ENCODE measurements around the gene E2F6.
"Not testable (repeated sequence)": the region's sequence is repeated elsewhere in the genome, so short reads cannot be mapped to it uniquely, and the experiment has no call there.

Gene E2F6

DNA sequence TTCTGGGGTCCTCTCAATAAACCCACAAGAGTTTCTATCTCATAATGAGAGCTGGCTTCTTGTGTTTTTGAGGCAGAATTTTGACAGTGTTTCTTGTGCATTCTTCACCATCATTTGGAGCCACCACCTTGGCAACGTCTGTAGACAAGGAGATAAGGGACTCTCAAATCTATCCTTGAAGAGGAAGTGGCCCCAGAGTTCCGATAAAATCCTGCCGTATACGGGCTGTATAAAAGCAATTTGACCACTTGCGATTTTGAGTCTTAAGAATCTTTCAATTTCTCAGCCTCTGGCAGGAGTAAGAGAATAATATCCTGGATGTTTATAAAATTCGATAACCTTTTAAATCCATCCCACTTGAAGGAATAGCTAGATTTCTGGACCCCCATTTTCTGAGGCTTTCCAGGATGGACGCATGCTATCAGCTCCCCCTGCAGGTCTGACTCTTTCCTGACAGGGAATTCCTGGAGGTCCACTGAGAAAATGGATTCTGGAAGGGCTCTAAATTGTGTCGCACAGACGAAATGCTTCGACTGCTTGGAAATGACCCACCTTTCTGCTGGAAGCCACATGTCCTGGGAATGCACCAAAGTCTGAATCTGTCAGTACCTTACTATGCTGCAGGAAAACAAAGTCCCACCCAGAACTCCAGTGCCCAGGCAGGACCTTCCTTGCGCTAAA is 54.1 kb downstream of the E2F6 start:
- DNase-seq: peak; percentile 67

DNA sequence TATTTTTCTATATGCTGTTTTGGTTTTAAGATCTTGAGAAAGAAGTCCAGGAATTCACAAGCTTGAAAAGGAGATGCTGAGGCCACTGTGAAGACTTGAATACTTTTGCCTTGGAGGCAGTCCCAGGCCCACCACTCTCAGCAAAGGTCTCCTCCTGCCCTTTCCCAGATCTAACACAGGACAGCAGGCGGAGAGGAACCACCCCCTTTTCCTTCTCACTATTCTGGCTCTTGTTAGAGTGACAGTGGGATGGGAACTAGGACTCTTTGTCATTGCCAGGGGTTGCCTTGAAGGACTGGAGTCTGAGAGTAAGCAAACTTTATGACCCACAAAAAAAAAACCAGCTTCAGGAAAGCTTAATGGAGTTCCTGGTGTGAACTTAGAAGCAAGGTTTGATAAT is 54.7 kb downstream of the E2F6 start:
- no peak for DNase-seq

DNA sequence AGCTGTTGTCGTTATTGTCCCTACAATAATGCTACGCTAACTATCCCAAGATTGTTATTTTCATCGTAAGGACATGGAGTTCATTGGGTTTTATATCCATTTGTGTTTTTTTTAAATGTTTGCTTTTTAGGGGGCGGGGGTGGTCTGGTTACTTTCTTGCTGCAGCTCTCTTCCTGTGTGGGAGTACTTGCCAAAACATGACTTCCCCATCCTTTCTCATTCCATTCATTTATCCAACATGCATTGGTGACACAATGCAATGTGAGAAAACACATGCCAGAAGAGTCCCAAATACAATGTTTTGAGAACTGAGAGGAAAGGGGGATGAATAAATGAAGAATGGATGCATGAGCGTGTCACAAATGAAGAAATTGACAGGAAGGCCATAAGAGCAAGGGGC is 55.9 kb downstream of the E2F6 start:
- DNase-seq: no peak

- no peak for DNase-seq
These were observed 56.4 kb downstream of the E2F6 start for GRCh38 chr2:11409572-11409959.

DNA sequence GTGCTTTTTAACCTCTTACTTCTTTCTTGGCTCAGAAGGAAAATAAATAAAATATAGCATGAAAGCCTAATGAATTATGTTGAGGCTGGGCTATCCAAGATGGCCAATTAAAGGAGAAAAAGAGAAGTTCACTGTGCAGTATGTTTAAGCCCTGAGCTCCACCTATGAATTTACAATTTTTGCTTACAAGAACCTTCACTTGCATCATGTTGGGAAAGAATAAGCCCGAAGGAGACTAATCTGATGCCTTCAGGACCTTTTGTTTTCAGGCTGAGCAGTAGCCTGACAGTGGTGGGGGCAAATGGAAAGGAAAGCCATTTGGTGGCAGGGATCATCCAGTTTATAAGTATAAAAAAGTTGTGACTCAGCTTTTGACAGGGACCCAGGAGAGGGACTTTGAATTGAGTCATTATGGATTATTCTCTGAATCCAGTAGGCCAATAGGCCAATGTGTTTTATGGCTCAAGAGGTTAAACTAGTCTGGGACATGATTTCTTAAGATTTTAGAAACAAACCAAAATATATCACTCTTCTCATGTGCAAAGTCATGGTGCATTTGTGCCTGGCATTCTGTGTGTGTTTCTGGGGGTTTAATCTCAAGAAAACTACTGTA is 56.9 kb downstream of the E2F6 start:
- DNase-seq: no peak

DNA sequence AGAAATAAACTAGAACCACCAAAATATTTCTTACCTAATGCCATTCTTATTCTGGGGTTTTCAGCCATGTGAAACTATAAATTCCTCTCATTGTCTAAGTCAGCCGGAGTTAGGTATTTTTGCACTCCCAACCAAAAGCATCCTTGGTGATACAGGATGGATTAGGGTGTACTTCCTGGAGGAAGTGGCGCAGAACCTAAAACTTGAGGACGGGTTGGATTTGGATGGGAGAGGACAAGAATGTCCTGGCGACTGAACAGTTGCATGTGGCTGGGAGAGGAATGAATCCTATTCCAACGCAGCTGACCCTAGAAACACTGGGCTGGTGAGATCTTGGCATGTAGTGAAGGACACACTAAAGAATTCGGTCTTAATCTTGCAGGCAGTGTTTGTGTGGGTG is 58.5 kb downstream of the E2F6 start:
- DNase-seq: no peak

DNA sequence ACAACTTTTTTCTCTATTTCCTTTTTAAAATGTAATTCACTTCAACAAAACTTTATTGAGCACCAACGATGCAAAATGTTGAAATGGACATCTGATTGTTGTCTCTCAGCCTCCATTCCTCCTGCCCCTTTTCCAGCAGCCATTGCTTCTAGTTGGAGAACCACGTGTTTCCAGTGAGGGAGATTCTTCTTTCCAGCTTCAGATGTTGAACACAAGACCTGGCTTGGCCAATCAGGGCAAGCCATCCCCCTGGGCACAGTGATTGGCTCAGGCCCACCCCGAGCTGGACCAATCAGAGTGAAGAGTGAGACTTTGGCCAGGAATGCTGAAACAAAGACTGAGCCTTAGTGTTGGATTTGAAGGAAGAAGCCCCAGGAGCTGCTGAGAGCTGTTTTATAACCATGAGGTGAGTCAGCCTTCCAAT is 59.0 kb downstream of the E2F6 start:
- DNase-seq: peak; percentile 30

- DNase-seq: no peak
These were observed 59.5 kb downstream of the E2F6 start for GRCh38 chr2:11406267-11406957.

- no peak for DNase-seq
These were observed 60.2 kb downstream of the E2F6 start for GRCh38 chr2:11405599-11406266.

GRCh38 chr2:11405074-11405406 is 60.9 kb downstream of the E2F6 start:
- DNase-seq: not testable (repeated sequence)

- no peak for DNase-seq
These were observed 61.4 kb downstream of the E2F6 start for GRCh38 chr2:11404376-11405073.

DNA sequence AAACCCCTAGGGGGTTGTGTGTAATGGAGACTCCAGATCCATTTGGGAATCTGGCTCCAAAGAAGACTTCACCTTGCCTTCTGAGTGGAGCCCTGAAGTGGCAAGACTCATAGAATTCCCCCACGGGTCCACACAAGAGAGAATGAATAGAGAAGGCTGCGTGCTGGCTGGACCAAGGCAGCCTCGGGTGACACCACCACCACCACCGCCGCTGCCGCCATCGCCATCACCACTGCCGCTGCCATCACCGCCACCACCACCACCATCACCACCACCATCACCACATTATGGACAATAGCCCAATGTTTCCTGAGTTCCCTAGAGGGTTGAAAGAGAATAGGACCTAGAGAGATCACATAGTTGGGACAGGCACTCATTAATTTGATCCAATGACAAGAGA is 63.5 kb downstream of the E2F6 start:
- no peak for DNase-seq

DNA sequence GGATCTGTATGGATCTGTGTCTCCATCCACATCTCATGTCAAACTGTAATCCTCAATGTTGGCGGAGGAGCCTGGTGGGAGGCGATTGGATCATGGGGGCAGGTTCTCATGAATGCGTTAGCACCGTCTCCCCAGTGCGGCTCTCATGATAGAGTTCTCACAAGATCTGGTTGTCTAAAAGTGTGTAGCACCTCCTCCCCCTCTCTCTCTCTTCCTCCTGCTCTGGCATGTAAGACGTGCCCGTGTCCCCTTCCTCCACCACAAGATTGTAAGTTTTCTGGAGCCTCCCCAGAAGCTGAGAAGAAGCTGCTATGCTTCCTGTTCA is 66.6 kb downstream of the E2F6 start:
- no peak for DNase-seq

DNA sequence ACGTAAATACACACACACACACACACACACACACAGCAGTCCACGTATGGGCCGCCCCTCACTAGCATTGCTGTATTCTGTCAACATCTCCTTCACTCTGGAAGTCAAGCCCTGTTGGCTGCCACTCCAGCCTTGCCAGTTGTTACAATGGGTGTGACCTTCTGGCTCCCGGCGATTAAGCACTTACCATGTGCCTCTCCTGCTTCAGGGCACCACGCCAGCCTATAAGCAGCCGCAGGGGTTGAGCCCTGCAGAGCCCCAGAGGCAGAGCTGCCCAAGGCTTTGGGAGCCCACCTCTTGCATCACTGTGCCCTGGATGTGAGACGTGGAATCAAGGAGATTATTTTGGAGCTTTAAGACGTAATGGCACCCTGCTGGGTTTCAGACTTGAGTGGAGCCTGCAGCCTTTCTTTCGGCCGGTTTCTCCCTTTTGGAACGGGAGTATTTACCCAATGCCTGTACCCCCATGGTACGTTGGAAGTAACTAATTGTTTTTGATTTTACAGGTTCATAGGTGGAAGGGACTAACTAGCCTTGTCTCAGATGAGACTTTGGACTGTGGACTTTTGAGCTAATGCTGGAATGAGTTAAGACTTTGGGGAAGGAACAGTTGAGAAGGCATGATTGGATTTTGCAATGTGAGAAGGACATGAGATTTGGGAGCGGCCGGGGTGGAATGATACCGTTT is 67.1 kb downstream of the E2F6 start:
- no peak for DNase-seq

GRCh38 chr2:11397513-11397912 is 68.4 kb downstream of the E2F6 start:
- DNase-seq: no peak

- no peak for DNase-seq
These were observed 69.2 kb downstream of the E2F6 start for GRCh38 chr2:11396467-11397445.

DNA sequence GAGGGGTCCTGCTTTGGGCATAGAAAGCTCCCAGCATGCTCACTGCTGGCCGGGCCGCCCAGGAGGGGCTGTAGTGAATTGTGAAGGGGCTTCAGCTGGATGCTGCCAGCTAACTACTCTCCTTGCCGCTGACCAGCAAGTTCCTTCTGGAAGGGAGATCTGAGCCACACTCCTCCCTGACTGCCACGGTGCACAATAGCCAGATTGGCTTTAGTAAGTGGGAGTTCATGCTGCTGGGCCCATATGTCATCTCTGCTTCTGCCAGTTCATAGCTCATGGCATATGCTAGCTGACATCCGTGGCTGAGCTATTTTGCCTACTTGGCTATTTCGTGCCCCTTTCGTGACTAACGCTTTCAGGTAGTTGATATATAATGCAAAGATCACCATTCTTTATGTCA is 69.9 kb downstream of the E2F6 start:
- DNase-seq: peak; percentile 44

DNA sequence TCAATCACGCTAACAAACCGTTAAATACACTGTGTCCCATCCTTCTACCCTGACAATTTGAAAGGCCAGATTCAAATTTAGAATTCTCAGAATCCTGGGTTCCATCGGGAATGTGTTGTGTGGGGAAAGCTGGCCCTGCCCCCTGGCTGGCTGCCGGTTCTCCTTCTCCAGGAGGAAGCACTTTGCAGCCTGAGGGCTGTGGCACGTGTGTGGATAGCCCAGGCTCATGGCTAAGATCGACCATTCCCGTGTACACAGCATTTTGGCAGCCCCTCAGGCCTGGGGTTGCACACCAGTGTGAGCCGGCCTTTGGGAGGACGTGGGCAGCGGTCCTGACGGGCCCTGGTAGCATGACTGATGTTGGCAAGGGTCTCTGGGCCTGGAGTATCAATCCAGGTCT is 70.6 kb downstream of the E2F6 start:
- no peak for DNase-seq

Data from NCI-H82 (cell line).